ENCODE data around the gene NPL.

GRCh38 chr1:182861994-182862393 lies 72.4 kb downstream of the NPL start:
- TF ChIP-seq, protein P1, sequence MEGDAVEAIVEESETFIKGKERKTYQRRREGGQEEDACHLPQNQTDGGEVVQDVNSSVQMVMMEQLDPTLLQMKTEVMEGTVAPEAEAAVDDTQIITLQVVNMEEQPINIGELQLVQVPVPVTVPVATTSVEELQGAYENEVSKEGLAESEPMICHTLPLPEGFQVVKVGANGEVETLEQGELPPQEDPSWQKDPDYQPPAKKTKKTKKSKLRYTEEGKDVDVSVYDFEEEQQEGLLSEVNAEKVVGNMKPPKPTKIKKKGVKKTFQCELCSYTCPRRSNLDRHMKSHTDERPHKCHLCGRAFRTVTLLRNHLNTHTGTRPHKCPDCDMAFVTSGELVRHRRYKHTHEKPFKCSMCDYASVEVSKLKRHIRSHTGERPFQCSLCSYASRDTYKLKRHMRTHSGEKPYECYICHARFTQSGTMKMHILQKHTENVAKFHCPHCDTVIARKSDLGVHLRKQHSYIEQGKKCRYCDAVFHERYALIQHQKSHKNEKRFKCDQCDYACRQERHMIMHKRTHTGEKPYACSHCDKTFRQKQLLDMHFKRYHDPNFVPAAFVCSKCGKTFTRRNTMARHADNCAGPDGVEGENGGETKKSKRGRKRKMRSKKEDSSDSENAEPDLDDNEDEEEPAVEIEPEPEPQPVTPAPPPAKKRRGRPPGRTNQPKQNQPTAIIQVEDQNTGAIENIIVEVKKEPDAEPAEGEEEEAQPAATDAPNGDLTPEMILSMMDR (IDR thresholded peaks at IDR 0.05): no peak
- no peak for TF ChIP-seq POLR2A (IDR thresholded peaks at IDR 0.05)

All from vagina (tissue), 2 donors.